Endometrial microvascular endothelial cells (primary cell): ENCODE data around the gene ZMIZ2. TPM values are rescaled to one million over a fixed set of nuclear protein-coding genes. Genes with fewer than 3 reads are reported as not detected.
"Not testable (repeated sequence)": the region's sequence is repeated elsewhere in the genome, so short reads cannot be mapped to it uniquely, and the experiment has no call there.

ENCODE experiments used
- in situ Hi-C: cut with HindIII; loops from 2 replicates; pipeline ENCODE4 v1.10.0; 2017; ENCODE audit warnings: low sequenced_read_pairs, low pct_unique_long_range_greater_than_20kb; ENCODE audit errors: inconsistent ontology term
- total RNA-seq: library from RNA; depleted of rRNA; stranded (reverse); fragments of >200 nt; gene quantifications from one replicate; pipeline ENCODE4 v1.2.3, GENCODE V29; 2015; ENCODE audit errors: inconsistent ontology term

Gene ZMIZ2, protein sequence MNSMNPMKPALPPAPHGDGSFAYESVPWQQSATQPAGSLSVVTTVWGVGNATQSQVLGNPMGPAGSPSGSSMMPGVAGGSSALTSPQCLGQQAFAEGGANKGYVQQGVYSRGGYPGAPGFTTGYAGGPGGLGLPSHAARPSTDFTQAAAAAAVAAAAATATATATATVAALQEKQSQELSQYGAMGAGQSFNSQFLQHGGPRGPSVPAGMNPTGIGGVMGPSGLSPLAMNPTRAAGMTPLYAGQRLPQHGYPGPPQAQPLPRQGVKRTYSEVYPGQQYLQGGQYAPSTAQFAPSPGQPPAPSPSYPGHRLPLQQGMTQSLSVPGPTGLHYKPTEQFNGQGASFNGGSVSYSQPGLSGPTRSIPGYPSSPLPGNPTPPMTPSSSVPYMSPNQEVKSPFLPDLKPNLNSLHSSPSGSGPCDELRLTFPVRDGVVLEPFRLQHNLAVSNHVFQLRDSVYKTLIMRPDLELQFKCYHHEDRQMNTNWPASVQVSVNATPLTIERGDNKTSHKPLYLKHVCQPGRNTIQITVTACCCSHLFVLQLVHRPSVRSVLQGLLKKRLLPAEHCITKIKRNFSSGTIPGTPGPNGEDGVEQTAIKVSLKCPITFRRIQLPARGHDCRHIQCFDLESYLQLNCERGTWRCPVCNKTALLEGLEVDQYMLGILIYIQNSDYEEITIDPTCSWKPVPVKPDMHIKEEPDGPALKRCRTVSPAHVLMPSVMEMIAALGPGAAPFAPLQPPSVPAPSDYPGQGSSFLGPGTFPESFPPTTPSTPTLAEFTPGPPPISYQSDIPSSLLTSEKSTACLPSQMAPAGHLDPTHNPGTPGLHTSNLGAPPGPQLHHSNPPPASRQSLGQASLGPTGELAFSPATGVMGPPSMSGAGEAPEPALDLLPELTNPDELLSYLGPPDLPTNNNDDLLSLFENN
- 25.4 TPM for total RNA-seq

DNA sequence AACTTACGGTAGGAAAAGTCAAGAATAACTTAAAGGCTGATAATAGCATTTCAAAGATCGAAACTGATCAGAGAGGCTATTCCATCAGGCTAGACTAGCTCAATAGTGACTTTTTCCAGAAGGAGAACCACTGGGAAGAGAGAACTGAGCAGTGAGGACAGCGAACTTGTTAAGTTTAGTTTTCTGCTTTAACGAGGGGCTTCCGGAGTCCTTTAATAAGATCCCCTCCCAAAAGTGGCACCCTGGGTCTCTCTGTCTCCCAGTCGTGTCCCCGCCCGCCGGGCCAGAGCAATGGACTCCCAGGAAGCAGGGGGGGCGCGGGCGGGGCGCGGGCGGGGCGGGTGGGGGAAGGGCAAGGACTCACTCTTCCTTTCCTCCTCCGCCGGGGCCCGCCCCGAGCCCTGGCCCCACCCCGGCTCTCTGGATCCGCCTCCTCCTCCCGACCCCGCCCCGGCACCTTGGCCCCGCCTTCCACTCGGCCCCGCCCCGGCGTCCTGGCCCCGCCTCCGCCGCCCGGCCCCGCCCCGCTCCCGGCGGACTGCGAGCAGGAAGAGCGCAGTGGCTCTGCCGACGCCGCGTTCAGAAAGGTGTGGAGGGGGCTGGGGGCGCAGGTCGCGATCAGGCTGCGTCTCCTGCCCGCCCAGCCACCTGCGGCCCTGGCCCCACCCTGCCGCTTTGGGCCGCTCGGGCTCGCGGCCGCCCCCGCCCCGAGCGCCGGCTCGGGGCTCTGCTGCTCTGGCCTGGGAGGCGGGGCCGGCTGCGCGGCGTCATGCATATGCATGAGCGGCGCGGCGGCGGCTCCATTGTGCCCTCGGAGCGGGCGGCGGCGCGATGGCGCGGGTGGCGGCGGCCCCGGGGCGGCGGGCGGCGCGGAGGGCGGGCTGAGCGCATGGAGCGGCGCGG lies at the start of gene ZMIZ2:
ZMIZ2 (plus strand) TSS at position 803 of the 903 bp plus-strand sequence. CDS start 7,403 bp downstream, outside the sequence.
- in situ Hi-C loops = no loop called here

GRCh38 chr7:44699598-44699997 lies 49.0 kb upstream of the ZMIZ2 start:
- in situ Hi-C loops = not testable (repeated sequence)

- in situ Hi-C loops = no loop called here
Observed at GRCh38 chr7:44700322-44700721, 48.3 kb upstream of the ZMIZ2 start.

DNA sequence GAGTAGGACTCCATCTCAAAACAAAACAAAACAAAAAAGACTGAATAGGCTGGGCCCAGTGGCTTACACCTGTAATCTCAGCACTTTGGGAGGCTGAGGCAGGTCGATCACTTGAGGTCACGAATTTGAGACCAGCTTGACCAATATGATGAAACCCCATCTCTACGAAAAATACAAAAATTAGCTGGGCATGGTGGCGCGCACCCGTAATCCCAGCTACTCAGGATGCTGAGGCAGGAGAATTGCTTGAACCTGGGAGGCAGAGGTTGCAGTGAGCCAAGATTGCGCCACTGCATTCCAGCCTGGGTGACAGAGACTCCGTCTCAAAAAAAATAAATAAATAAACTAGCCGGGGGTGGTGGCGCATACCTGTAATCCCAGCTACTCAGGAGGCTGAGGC lies 45.3 kb upstream of the ZMIZ2 start:
- in situ Hi-C loops = not testable (repeated sequence)

DNA sequence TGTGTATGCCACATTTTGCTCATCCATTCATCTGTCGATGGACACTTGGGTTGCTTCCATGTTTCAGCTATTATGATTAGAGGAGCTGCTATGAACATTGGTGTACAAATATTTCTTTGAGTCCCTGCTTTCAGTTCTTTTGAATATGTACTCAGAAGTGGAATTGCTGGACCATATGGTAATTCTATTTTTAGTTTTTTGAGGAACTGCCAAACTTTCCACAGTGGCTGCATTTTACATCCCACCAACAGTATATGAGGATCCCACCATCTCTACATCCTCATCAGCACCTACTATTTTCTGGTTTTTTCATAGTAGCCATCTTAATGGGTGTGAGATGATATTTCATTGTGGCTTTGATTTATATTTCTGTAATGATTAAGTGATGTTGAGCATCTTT lies 44.7 kb upstream of the ZMIZ2 start:
- in situ Hi-C loops = no loop called here

DNA sequence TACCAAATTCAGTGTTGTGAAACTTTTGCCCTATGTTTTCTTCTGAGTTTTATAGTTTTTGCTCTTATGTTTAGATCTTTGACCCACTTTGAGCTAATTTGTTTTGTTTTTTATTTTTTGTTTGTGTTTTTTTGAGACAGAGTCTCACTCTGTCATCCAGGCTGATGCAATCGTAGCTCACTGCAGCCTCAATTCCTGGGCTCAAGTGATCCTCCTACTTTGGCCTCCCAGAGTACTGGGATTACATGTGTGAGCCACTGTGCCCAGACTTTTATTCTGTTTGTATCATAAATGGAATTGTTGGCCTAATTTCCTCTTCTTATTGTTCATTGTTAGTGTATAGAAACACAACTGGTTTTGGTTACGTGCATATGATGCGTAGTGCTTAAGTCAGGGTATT lies 43.2 kb upstream of the ZMIZ2 start:
- in situ Hi-C loops = no loop called here

DNA sequence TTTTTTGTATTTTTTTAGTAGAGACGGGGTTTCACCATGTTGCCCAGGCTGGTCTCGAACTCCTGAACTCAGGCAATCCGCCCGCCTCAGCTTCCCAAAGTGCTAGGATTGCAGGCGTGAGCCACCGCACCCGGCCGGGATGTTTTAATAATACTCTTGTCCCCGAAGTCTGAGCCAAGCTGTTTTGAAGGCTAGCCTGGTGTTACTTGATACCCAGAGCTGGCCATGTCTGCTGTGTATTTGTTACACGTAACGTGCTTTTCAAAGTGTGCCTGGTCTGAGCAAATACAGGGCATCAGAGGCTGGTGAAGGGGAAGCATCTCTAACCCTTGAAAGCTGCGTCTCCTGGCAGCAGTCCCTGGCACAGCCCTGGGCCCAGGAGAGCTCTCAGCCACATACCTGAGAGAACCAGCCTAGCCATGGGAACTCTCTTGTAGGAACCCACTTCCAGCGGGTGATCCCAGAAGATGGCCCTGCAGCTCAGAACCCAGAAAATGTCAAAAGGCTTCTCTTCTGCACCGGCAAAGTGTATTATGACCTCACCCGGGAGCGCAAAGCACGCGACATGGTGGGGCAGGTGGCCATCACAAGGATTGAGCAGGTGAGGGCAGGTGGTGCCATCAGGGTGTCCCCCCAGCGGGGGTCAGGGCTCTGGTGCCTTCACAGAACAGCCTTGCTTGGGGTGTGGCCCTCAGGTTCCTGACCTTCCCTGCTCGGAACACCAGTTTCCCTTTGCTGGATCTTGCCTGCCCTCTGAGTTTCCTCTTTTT lies 41.7 kb upstream of the ZMIZ2 start:
- in situ Hi-C loops = no loop called here

DNA sequence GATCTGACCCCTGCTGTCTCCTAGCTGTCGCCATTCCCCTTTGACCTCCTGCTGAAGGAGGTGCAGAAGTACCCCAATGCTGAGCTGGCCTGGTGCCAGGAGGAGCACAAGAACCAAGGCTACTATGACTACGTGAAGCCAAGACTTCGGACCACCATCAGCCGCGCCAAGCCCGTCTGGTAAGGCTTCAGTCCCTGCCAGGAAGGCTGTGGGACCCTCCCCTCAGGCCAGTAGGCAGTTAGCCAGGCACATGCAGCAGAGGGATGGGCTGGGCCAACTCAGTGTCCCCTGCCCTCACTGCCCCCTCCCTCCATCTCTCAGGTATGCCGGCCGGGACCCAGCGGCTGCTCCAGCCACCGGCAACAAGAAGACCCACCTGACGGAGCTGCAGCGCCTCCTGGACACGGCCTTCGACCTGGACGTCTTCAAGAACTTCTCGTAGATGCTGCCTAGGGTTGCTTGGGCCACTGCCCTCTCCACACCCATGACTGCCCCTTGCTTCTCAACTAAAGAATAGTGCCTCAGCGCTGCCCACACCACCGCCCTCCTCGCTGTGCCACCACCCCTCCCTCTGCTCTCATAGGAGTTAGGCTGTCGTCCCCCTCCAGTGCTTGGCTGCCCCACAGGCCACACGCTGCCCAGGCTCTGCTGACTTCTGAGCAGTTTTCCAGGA lies 41.0 kb upstream of the ZMIZ2 start:
- in situ Hi-C loops = no loop called here

GRCh38 chr7:44709011-44709915 lies 39.4 kb upstream of the ZMIZ2 start:
- in situ Hi-C loops = no loop called here

GRCh38 chr7:44709945-44710596 lies 38.6 kb upstream of the ZMIZ2 start:
- in situ Hi-C loops = no loop called here

DNA sequence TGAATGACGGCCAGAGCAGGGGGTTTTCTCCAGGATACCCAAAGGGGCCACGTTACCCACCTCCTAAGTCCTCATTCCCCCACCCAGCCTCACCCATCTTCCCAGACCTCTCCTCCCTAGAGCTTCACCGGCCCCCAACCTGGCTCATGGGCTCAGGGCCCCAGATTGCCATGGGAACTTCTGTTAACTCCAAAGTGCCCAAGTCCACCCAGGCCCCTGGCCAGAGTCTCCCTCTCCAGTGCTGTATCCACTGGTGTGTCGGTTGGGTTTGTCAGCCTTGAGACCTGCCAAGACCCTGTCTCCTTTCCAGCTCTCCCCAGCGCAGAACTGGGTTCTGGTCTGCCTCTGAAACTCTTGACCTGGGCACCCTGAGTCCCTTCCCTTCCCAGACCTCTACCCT lies 37.1 kb upstream of the ZMIZ2 start:
- in situ Hi-C loops = no loop called here

GRCh38 chr7:44712012-44712411 lies 36.6 kb upstream of the ZMIZ2 start:
- in situ Hi-C loops = no loop called here

DNA sequence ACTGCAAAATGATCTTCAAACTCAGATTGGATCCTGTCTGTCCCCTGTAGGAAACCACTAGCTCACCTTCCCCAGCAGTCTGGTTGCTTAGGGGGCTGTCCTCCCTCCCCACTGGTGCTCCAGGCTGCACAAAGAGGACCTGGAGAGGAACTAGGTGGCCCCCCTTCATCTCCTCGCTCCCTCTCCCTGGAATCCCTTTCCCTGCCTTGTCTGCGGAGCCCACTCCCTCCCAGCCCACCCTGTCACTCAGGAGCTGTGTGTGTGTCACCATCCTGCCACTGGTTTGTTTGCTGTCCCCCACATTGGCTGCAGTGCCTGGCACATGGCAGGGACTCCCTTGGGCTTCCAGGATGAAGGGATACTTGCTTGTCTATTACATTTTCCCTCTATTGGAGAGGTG lies 35.5 kb upstream of the ZMIZ2 start:
- in situ Hi-C loops = no loop called here

DNA sequence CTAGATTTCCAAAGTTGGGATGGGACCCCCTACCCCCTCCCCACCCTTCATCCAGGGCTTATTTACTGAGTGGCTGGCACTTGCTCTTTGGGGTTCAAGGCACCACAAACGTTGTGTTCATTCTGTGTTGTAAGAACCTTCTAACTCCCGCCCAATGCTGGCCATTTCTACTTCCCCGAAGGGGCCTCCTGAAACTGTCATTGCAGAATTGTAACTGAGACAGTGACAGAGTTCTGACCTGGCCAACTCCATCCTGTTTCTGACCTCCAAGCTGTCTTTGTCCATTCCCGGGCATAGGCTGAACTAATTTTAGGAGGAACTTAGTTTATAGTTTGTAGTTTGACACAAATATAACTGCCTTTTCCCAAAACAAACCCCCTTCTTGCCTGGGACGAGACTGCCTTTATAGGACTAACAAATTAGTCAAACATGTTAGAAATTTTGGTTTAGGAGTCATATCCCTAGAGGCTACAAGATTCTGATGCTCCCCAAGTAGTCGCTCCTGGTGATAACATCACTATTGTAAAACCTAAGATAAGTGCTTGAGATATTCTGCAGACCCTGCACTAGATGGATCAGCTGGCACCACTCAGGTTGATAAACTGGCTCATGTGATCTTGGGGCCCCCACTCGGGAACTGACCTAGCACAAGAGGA lies 34.8 kb upstream of the ZMIZ2 start:
- in situ Hi-C loops = no loop called here

GRCh38 chr7:44716205-44716604 lies 32.4 kb upstream of the ZMIZ2 start:
- in situ Hi-C loops = no loop called here

DNA sequence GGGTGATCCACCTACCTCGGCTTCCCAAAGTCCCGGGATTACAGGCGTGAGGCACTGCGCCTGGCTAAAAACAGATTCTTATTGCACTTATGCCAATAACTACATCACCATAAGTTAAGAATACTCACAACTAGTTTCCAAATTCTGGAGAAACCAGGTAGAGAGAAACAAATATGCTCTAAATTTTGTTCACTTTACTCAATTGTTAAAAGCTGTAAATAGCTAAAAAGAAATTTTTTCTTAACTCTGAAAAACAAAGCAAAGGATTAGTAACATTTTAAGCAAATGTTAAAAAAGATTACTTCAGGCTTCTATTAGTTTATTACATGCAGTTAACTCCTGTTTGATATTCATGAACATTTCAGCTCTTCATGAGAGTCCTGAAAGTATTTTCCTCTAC lies 28.3 kb upstream of the ZMIZ2 start:
- in situ Hi-C loops = no loop called here
